GM12878 (cell line): ENCODE measurements around the gene ZNF777. TPM values are rescaled to one million over a fixed set of nuclear protein-coding genes. Genes with fewer than 3 reads are reported as not detected.

Experiments
- ATAC-seq: fragments of 200-7000 bp; cut with Tn5 transposase; 3 replicates; pipeline ENCODE4 v1.9.1; 2020; ENCODE audit warnings: mild to moderate bottlenecking, moderate library complexity
- BruUV-seq: library from RNA; stranded (reverse); fragments of 400-500 nt; replicated peaks from 2 replicates; lab custom pipeline; 2021; lab: Mats Ljungman, UMichigan
- CTCF ChIA-PET: fragments of 300-600 bp; sonication (Branson Sonifier 250); formaldehyde crosslinking; extraction: SDS; loops from one replicate; lab custom pipeline; 2021; ENCODE audit warnings: inconsistent platforms; lab: Yijun Ruan, JAX
- POLR2A ChIA-PET: fragments of 350-600 bp; formaldehyde crosslinking; extraction: SDS; loops from one replicate; lab custom pipeline; 2021; ENCODE audit warnings: inconsistent platforms; lab: Charles Lee
- RAD21 ChIA-PET: fragments of 300-600 bp; sonication (Branson Sonifier 250); formaldehyde crosslinking; loops from one replicate; lab custom pipeline; 2023; ENCODE audit warnings: antibody characterized with exemption; ENCODE audit not compliant: unreplicated experiment; lab: Charles Lee
- SMC1A ChIA-PET: fragments of 300-600 bp; sonication (Branson Sonifier 250); formaldehyde crosslinking; loops from one replicate; lab custom pipeline; 2023; ENCODE audit not compliant: unreplicated experiment, uncharacterized antibody; lab: Charles Lee
- DNase-seq: peaks from one replicate; pipeline ENCODE4 v3.0.0-alpha.2; 2011; ENCODE audit warnings: low read depth, low spot score
- FAIRE-seq: peaks from 3 replicates; lab custom pipeline; 2011; peaks lifted over from hg19 to GRCh38; lab: Jason Lieb, UNC
- H2AFZ ChIP-seq: 2 replicates; pipeline ENCODE4 v1.6.0; 2011; ENCODE audit warnings: low read depth, low read length, control low read depth; ENCODE audit not compliant: control insufficient read depth
- H3K27ac ChIP-seq: 2 replicates; pipeline ENCODE4 v1.5.1; 2011; ENCODE audit warnings: control low read depth; ENCODE audit not compliant: control insufficient read depth, insufficient read depth
- H3K27me3 ChIP-seq, 2 experiments: replicated peaks in 1 of 2; 2 replicates each; pipeline versions ENCODE4 v1.6.0 to v1.6.1; 2011; ENCODE audit warnings: low read length in 1 of 2; ENCODE audit not compliant: control insufficient read depth in 2 of 2, insufficient read depth in 2 of 2
- H3K36me3 ChIP-seq, 2 experiments: 2 replicates each; pipeline ENCODE4 v1.5.1; 2011; ENCODE audit warnings: low read length in 1 of 2; ENCODE audit not compliant: control insufficient read depth in 2 of 2, insufficient read depth in 2 of 2
- H3K4me1 ChIP-seq: 2 replicates; pipeline ENCODE4 v1.6.1; 2011; ENCODE audit warnings: mild to moderate bottlenecking, low read length, moderate library complexity, mixed read lengths; ENCODE audit not compliant: control insufficient read depth, insufficient read depth
- H3K4me2 ChIP-seq: 2 replicates; pipeline ENCODE4 v1.6.0; 2011; ENCODE audit warnings: control low read depth; ENCODE audit not compliant: control insufficient read depth, insufficient read depth
- H3K4me3 ChIP-seq: fragments of 200-600 bp; sonication (generic); 2 replicates; pipeline ENCODE4 v1.5.1; 2016
- H3K79me2 ChIP-seq: 2 replicates; pipeline ENCODE4 v1.6.0; 2011; ENCODE audit warnings: low read length; ENCODE audit not compliant: control insufficient read depth, insufficient read depth
- H3K9ac ChIP-seq: 2 replicates; pipeline ENCODE4 v1.8.0; 2011; ENCODE audit warnings: low read length, control low read depth, mixed read lengths; ENCODE audit not compliant: control insufficient read depth, insufficient read depth
- H3K9me3 ChIP-seq: replicated peaks from 3 replicates; pipeline ENCODE4 v1.5.1; 2011; ENCODE audit warnings: mild to moderate bottlenecking, low read length; ENCODE audit not compliant: control insufficient read depth, insufficient read depth
- H4K20me1 ChIP-seq: 2 replicates; pipeline ENCODE4 v1.6.0; 2011; ENCODE audit not compliant: control insufficient read depth, insufficient read depth
- CREM ChIP-seq: IDR thresholded peaks from 2 replicates; pipeline ENCODE4 v1.6.1; 2014; ENCODE audit warnings: antibody characterized with exemption, low read depth
- MEF2A ChIP-seq: IDR thresholded peaks from 2 replicates; pipeline ENCODE4 v1.6.1; 2011; ENCODE audit warnings: low read depth, mild to moderate bottlenecking, low read length, moderate library complexity; ENCODE audit not compliant: insufficient read depth
- NBN ChIP-seq: fragments of 450-650 bp; IDR thresholded peaks from 2 replicates; pipeline ENCODE4 v1.6.1; 2016
- NFIC ChIP-seq: IDR thresholded peaks from 2 replicates; pipeline ENCODE4 v1.6.1; 2012; ENCODE audit warnings: low read depth, mild to moderate bottlenecking, inconsistent platforms, low read length, moderate library complexity
- SIN3A ChIP-seq: IDR thresholded peaks from 2 replicates; pipeline ENCODE4 v1.6.1; 2012; ENCODE audit warnings: low read depth, low read length, improper control_type of control experiment
- SIX5 ChIP-seq: IDR thresholded peaks from 2 replicates; pipeline ENCODE4 v1.6.1; 2011; ENCODE audit warnings: mild to moderate bottlenecking, low read depth, low read length, moderate library complexity; ENCODE audit not compliant: severe bottlenecking
- SMARCA5 ChIP-seq: fragments of 450-650 bp; IDR thresholded peaks from 2 replicates; pipeline ENCODE4 v1.6.1; 2017; ENCODE audit warnings: mild to moderate bottlenecking
- SREBF2 ChIP-seq: IDR thresholded peaks from 2 replicates; pipeline ENCODE4 v1.6.1; 2012; ENCODE audit warnings: mild to moderate bottlenecking, low read length
- USF1 ChIP-seq: IDR thresholded peaks from 2 replicates; pipeline ENCODE4 v1.6.1; 2011; ENCODE audit warnings: borderline replicate concordance, low read depth, mild to moderate bottlenecking, moderate library complexity, mixed read lengths, low read length; ENCODE audit not compliant: insufficient read depth; ENCODE audit errors: extremely low read length
- ZNF622 ChIP-seq: fragments of 450-650 bp; IDR thresholded peaks from 2 replicates; pipeline ENCODE4 v1.6.1; 2017; ENCODE audit warnings: mild to moderate bottlenecking, inconsistent platforms
- WGBS: methylation state at CpG from one replicate; pipeline ENCODE4 v1.1.6; 2016; ENCODE audit warnings: low lambda C conversion rate; ENCODE audit not compliant: insufficient replicate concordance, insufficient coverage; ENCODE audit errors: missing lambda C conversion rate; 5-methylcytosine and 5-hydroxymethylcytosine counted together
- in situ Hi-C: fragments of 300-500 bp; cut with MboI; formaldehyde crosslinking; loops from 9 replicates; pipeline ENCODE4 v1.14.3; 2018; ENCODE audit warnings: mixed read lengths
- intact Hi-C: fragments of 100-400 bp; cut with micrococcal nuclease; formaldehyde crosslinking; loops from one replicate; pipeline ENCODE4 v1.14.2; 2022; ENCODE audit not compliant: unreplicated experiment
- polyA plus RNA-seq, 11 experiments: library from polyadenylated mRNA; depleted of rRNA in 4 of 11; unstranded in 6 of 11; stranded (reverse) in 5 of 11; fragments of >200 nt; fragmentation: Nextera tagmentation in 4 of 11; fragmentation: Illumina TruSeq in 1 of 11; extraction: Ambion mirVana in 4 of 11; extraction: Trizol in 1 of 11; gene quantifications; 1 replicate in 1 of 11; 2 replicates in 10 of 11; pipeline versions ENCODE4 v1.2.1 to v1.2.3, GENCODE V29; 2011 to 2016; ENCODE audit warnings: inconsistent platforms in 2 of 11, missing spikeins in 2 of 11, low read depth in 1 of 11
- total RNA-seq, 4 experiments: library from RNA; depleted of rRNA in 3 of 4; stranded (reverse); fragments of >200 nt in 3 of 4; fragmentation: Illumina TruSeq in 1 of 4; extraction: Trizol in 1 of 4; gene quantifications; 2 replicates each; pipeline versions ENCODE4 v1.2.1 to v1.2.3, GENCODE V29; 2013 to 2021
- TF ChIP-seq, protein P1 (sequence below): fragments of 450-650 bp; formaldehyde crosslinking; IDR thresholded peaks from 2 replicates; pipeline ENCODE4 v1.5.0; 2022; ENCODE audit warnings: mild to moderate bottlenecking, missing genetic modification characterization
- TF ChIP-seq, protein P2 (sequence below): IDR thresholded peaks from 2 replicates; pipeline ENCODE4 v1.6.1; 2012; ENCODE audit warnings: improper control_type of control experiment, low read depth, low read length; ENCODE audit not compliant: insufficient replicate concordance

Gene ZNF777
- total and polyA plus RNA-seq, 10 of the 15 experiments (the other 5 are each of a cell fraction or from before 2014, with no cell fraction given): 0.03 to 16.0 (median 3.7) TPM

DNA sequence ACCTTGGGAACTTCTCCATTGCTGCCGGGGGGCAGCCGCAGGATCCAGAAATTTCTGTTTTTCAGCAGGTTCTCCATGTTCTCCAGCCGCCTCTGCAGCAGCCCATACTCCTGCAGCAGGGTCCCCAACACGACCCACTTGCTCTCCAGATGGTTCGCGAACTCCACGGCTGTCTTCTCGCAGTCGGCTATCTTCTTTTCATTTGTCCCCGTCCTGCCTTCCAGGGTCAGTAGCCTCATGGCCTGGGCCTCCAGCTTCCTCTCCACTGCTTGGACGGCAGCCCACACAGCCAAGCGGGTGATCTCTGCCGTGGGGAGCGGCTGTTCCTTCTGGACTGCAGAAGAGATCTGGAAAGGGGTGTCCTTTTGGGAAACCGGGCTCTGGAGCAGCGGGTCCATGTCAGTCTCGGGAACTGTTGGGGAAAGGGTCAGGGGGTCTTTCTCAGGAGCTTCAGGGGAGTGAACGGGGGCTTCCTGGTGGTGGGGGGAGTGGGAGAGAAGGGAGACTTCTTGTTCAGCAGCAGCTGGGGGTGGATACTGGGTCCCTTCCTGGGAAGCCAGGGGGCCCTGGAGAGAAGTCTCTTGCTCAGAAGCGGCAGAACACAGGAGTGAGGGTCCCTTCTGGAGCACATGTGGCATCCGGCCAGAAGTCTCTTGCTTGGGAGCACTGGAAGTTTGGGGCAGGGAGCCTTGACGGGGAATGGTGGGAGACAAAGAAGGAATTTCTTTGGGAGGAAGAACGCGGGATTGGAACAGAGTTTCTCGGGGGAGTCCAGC is 5.5 kb downstream of the ZNF777 start:
- POLR2A ChIA-PET: no interaction called here
- Histone ChIP-seq H3K36me3 (peaks cover 4 to 9% of the 10 kb centered on the region in 2 experiments; a peak in 3 of 4 replicates), H3K79me2 (peaks cover 10% of the 10 kb centered on the region), H3K27me3 (no peaks in the 10 kb centered on the region), H3K4me2 (no peak overlapping the region), H3K9ac (no peak overlapping the region), H2AFZ (no peak overlapping the region), H3K4me3 (no peak overlapping the region), H3K4me1 (0 out of 2 replicates have a peak, but pooled peaks cover 6% of the 10 kb centered on the region), H3K9me3 (no peaks in the 10 kb centered on the region), H3K27ac (no peak overlapping the region), H4K20me1 (no peaks in the 10 kb centered on the region)
- in situ Hi-C loops (no loop called here), intact Hi-C loops (loop anchor here (5.0 kb wide), 1 partner anchor 33 kb away; no protein-coding TSS in a partner anchor)
- DNase-seq (no peak), FAIRE-seq (no peak), ATAC-seq (no peak)
- CTCF ChIA-PET: no interaction called here
- RAD21 ChIA-PET: no interaction called here
- WGBS: 94% methylated on average over 24 of the region's 24 CpGs
- BruUV-seq: no TSS peak
- SMC1A ChIA-PET: no interaction called here
- no peak for TF ChIP-seq NFIC
- no peak for TF ChIP-seq SMARCA5
- no peak for TF ChIP-seq USF1
- TF ChIP-seq SREBF2: no peak
- TF ChIP-seq CREM: no peak
- TF ChIP-seq, protein P1, sequence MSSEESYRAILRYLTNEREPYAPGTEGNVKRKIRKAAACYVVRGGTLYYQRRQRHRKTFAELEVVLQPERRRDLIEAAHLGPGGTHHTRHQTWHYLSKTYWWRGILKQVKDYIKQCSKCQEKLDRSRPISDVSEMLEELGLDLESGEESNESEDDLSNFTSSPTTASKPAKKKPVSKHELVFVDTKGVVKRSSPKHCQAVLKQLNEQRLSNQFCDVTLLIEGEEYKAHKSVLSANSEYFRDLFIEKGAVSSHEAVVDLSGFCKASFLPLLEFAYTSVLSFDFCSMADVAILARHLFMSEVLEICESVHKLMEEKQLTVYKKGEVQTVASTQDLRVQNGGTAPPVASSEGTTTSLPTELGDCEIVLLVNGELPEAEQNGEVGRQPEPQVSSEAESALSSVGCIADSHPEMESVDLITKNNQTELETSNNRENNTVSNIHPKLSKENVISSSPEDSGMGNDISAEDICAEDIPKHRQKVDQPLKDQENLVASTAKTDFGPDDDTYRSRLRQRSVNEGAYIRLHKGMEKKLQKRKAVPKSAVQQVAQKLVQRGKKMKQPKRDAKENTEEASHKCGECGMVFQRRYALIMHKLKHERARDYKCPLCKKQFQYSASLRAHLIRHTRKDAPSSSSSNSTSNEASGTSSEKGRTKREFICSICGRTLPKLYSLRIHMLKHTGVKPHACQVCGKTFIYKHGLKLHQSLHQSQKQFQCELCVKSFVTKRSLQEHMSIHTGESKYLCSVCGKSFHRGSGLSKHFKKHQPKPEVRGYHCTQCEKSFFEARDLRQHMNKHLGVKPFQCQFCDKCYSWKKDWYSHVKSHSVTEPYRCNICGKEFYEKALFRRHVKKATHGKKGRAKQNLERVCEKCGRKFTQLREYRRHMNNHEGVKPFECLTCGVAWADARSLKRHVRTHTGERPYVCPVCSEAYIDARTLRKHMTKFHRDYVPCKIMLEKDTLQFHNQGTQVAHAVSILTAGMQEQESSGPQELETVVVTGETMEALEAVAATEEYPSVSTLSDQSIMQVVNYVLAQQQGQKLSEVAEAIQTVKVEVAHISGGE: no peak
- TF ChIP-seq, protein P2, sequence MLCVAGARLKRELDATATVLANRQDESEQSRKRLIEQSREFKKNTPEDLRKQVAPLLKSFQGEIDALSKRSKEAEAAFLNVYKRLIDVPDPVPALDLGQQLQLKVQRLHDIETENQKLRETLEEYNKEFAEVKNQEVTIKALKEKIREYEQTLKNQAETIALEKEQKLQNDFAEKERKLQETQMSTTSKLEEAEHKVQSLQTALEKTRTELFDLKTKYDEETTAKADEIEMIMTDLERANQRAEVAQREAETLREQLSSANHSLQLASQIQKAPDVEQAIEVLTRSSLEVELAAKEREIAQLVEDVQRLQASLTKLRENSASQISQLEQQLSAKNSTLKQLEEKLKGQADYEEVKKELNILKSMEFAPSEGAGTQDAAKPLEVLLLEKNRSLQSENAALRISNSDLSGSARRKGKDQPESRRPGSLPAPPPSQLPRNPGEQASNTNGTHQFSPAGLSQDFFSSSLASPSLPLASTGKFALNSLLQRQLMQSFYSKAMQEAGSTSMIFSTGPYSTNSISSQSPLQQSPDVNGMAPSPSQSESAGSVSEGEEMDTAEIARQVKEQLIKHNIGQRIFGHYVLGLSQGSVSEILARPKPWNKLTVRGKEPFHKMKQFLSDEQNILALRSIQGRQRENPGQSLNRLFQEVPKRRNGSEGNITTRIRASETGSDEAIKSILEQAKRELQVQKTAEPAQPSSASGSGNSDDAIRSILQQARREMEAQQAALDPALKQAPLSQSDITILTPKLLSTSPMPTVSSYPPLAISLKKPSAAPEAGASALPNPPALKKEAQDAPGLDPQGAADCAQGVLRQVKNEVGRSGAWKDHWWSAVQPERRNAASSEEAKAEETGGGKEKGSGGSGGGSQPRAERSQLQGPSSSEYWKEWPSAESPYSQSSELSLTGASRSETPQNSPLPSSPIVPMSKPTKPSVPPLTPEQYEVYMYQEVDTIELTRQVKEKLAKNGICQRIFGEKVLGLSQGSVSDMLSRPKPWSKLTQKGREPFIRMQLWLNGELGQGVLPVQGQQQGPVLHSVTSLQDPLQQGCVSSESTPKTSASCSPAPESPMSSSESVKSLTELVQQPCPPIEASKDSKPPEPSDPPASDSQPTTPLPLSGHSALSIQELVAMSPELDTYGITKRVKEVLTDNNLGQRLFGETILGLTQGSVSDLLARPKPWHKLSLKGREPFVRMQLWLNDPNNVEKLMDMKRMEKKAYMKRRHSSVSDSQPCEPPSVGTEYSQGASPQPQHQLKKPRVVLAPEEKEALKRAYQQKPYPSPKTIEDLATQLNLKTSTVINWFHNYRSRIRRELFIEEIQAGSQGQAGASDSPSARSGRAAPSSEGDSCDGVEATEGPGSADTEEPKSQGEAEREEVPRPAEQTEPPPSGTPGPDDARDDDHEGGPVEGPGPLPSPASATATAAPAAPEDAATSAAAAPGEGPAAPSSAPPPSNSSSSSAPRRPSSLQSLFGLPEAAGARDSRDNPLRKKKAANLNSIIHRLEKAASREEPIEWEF: no peak
- TF ChIP-seq MEF2A: no peak
- TF ChIP-seq NBN: no peak
- TF ChIP-seq SIX5: no peak
- no peak for TF ChIP-seq ZNF622
- TF ChIP-seq SIN3A: no peak
